Thyroid gland (tissue), 4 donors: ENCODE data around the gene SLC10A6. TPM values are rescaled to one million over a fixed set of nuclear protein-coding genes. Genes with fewer than 3 reads are reported as not detected.

ENCODE experiments used
- DNase-seq, 2 donors: peaks; one replicate each; pipeline ENCODE4 v3.0.0-alpha.2; 2019
- H3K27ac ChIP-seq, 3 donors: fragments of 200-600 bp; sonication (generic); 1 replicate in 2 of 3; 2 replicates in 1 of 3; pipeline ENCODE4 v1.5.1; 2016 to 2019; ENCODE audit warnings: mild to moderate bottlenecking in 1 of 3, moderate library complexity in 1 of 3
- H3K27me3 ChIP-seq: fragments of 200-600 bp; sonication (generic); one replicate; pipeline ENCODE4 v1.5.1; 2019
- H3K36me3 ChIP-seq, 2 donors: fragments of 200-600 bp; sonication (generic); one replicate each; pipeline ENCODE4 v1.5.1; 2016 to 2019
- H3K4me1 ChIP-seq, 2 donors: fragments of 200-600 bp; sonication (generic); one replicate each; pipeline ENCODE4 v1.5.1; 2017 to 2019
- H3K4me3 ChIP-seq, 3 donors: fragments of 200-600 bp; sonication (generic); replicated peaks in 1 of 3; 1 replicate in 2 of 3; 2 replicates in 1 of 3; pipeline ENCODE4 v1.5.1; 2016; ENCODE audit warnings: mild to moderate bottlenecking in 1 of 3
- H3K9me3 ChIP-seq: fragments of 200-600 bp; sonication (generic); one replicate; pipeline ENCODE4 v1.5.1; 2017
- POLR2A ChIP-seq, 2 donors: fragments of 450-650 bp; IDR thresholded peaks; one replicate each; pipeline ENCODE4 v1.6.1; 2017; ENCODE audit warnings: antibody characterized with exemption in 2 of 2, mild to moderate bottlenecking in 2 of 2, moderate library complexity in 1 of 2
- WGBS, 2 donors: methylation state at CpG; one replicate each; pipeline ENCODE4 v1.1.5; 2017; 5-methylcytosine and 5-hydroxymethylcytosine counted together
- intact Hi-C: fragments of 100-400 bp; cut with DNase I; formaldehyde crosslinking; loops from one replicate; pipeline ENCODE4 v1.15.1; 2023
- total RNA-seq, 4 donors: library from RNA; depleted of rRNA; stranded (reverse); fragments of >200 nt; gene quantifications; one replicate each; pipeline ENCODE4 v1.2.3, GENCODE V29; 2016
- TF ChIP-seq, protein P1 (sequence below), 6 experiments: fragments of 200-600 bp in 3 of 6; fragments of 450-650 bp in 3 of 6; sonication (generic) in 3 of 6; IDR thresholded peaks; one replicate each; pipeline ENCODE4 v1.5.1; 2016 to 2019; ENCODE audit warnings: antibody characterized with exemption in 6 of 6, mild to moderate bottlenecking in 2 of 6, inconsistent platforms in 1 of 6, moderate library complexity in 1 of 6

SLC10A6 gene
- total RNA-seq, 4 donors from 2014 or later, result 1.5 to 7.1 (median 4.7) TPM

- DNase-seq, result no peak
- Histone ChIP-seq H3K4me3 (no peak overlapping the region), H3K9me3 (no peaks in the 10 kb centered on the region), H3K27ac (peak overlapping the region; percentile 1 to 59 (median 26)), H3K36me3 (no peaks in the 10 kb centered on the region), H3K27me3 (no peaks in the 10 kb centered on the region), H3K4me1 (peaks cover 6 to 17% of the 10 kb centered on the region in 2 donors)
- intact Hi-C loops, result no loop called here
- no peak for TF ChIP-seq POLR2A (IDR thresholded peaks at IDR 0.05)
- TF ChIP-seq, protein P1, sequence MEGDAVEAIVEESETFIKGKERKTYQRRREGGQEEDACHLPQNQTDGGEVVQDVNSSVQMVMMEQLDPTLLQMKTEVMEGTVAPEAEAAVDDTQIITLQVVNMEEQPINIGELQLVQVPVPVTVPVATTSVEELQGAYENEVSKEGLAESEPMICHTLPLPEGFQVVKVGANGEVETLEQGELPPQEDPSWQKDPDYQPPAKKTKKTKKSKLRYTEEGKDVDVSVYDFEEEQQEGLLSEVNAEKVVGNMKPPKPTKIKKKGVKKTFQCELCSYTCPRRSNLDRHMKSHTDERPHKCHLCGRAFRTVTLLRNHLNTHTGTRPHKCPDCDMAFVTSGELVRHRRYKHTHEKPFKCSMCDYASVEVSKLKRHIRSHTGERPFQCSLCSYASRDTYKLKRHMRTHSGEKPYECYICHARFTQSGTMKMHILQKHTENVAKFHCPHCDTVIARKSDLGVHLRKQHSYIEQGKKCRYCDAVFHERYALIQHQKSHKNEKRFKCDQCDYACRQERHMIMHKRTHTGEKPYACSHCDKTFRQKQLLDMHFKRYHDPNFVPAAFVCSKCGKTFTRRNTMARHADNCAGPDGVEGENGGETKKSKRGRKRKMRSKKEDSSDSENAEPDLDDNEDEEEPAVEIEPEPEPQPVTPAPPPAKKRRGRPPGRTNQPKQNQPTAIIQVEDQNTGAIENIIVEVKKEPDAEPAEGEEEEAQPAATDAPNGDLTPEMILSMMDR (IDR thresholded peaks at IDR 0.05), result no peak
- WGBS, 2 donors, result 69 to 70% methylated on average over 7 of the region's 7 CpGs
Observed at GRCh38 chr4:86848136-86848535, 1.0 kb downstream of the SLC10A6 start.

- Histone ChIP-seq H3K9me3 (no peaks in the 10 kb centered on the region), H3K36me3 (no peaks in the 10 kb centered on the region), H3K4me1 (peaks cover 6 to 17% of the 10 kb centered on the region in 2 donors), H3K4me3 (no peak overlapping the region), H3K27ac (peak overlapping the region in 1 of 3 donors; percentile 32), H3K27me3 (no peaks in the 10 kb centered on the region)
- intact Hi-C loops, result no loop called here
- no peak for DNase-seq
- WGBS, 2 donors, result 79 to 83% methylated on average over 4 of the region's 4 CpGs
- TF ChIP-seq, protein P1 (IDR thresholded peaks at IDR 0.05), result no peak
- TF ChIP-seq POLR2A (IDR thresholded peaks at IDR 0.05), result no peak
Observed at GRCh38 chr4:86847571-86847970, 1.6 kb downstream of the SLC10A6 start.

GRCh38 chr4:86846921-86847320 is 2.3 kb downstream of the SLC10A6 start:
- Histone ChIP-seq H3K9me3 (no peaks in the 10 kb centered on the region), H3K27ac (peak overlapping the region in 1 of 3 donors; percentile 32), H3K4me1 (peaks cover 6 to 17% of the 10 kb centered on the region in 2 donors), H3K4me3 (no peak overlapping the region), H3K36me3 (no peaks in the 10 kb centered on the region), H3K27me3 (no peaks in the 10 kb centered on the region)
- intact Hi-C loops, result no loop called here
- TF ChIP-seq, protein P1 (IDR thresholded peaks at IDR 0.05), result no peak
- no peak for TF ChIP-seq POLR2A (IDR thresholded peaks at IDR 0.05)
- no peak for DNase-seq

DNA sequence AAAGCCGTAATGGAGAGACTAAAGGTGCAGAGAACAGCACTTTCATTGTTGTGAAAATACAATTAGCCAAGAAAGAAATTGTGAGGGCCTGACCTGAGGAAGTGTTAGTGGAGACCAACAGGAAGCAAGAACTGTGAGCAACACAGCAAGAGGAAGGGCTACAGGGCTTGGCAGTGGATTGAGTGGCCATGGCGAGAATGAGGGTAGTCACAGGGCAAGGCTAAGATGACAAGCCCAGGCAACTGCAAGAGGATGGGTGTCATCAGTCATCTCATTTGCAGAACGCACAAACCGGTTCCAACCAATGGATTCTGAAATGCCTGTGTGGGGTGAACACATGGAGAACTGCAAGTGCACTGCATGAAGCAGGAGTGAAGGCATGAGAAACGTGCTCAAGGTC is 3.6 kb downstream of the SLC10A6 start:
- no peak for DNase-seq
- Histone ChIP-seq H3K9me3 (no peaks in the 10 kb centered on the region), H3K4me1 (peaks cover 6 to 17% of the 10 kb centered on the region in 2 donors), H3K36me3 (no peaks in the 10 kb centered on the region), H3K4me3 (no peak overlapping the region), H3K27me3 (no peaks in the 10 kb centered on the region), H3K27ac (no peak overlapping the region)
- WGBS, 2 donors, result 81 to 86% methylated on average over 5 of the region's 5 CpGs
- TF ChIP-seq, protein P1 (IDR thresholded peaks at IDR 0.05), result no peak
- no peak for TF ChIP-seq POLR2A (IDR thresholded peaks at IDR 0.05)
- intact Hi-C loops, result no loop called here

DNA sequence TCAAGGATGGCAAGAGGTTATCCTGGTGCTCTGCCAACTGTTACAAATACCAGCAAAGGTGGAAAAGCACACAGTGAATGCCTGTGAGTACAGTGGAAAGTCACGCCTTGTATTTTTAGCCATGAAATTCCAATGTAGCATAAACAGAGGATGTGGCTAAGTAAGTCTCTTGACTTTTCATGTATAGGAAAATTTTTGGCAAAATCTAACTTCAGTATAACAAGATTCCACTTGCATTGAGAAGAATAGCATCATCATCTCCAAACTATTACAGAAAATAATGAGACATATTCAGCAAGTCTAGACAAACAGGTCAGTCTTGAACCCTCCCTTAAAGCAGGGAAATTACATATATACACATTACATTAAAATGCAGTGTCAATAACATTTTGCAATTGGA is 7.9 kb downstream of the SLC10A6 start:
- H3K27ac ChIP-seq, result no peak overlapping the region
- intact Hi-C loops, result no loop called here
- WGBS, 2 donors, result 61 to 63% methylated on average over 1 of the region's 1 CpG
- DNase-seq, result no peak
- no peaks in the 10 kb centered on the region for H3K9me3 ChIP-seq
- TF ChIP-seq POLR2A (IDR thresholded peaks at IDR 0.05), result no peak
- TF ChIP-seq, protein P1 (IDR thresholded peaks at IDR 0.05), result no peak
- H3K36me3 ChIP-seq, result no peaks in the 10 kb centered on the region
- no peak overlapping the region for H3K4me3 ChIP-seq
- H3K4me1 ChIP-seq, result no peaks in the 10 kb centered on the region
- H3K27me3 ChIP-seq, result no peaks in the 10 kb centered on the region
